ENCODE results near the gene C2orf68. TPM values are rescaled to one million over a fixed set of nuclear protein-coding genes. Genes with fewer than 3 reads are reported as not detected.
A peak's percentile ranks its signal among the peaks of the same experiment; 100 is the strongest.

The C2orf68 gene
- total and polyA plus RNA-seq, 2 of the 13 experiments (the other 11 are each of a cell fraction or from before 2014, with no cell fraction given): 47.1 to 77.4 TPM

DNA sequence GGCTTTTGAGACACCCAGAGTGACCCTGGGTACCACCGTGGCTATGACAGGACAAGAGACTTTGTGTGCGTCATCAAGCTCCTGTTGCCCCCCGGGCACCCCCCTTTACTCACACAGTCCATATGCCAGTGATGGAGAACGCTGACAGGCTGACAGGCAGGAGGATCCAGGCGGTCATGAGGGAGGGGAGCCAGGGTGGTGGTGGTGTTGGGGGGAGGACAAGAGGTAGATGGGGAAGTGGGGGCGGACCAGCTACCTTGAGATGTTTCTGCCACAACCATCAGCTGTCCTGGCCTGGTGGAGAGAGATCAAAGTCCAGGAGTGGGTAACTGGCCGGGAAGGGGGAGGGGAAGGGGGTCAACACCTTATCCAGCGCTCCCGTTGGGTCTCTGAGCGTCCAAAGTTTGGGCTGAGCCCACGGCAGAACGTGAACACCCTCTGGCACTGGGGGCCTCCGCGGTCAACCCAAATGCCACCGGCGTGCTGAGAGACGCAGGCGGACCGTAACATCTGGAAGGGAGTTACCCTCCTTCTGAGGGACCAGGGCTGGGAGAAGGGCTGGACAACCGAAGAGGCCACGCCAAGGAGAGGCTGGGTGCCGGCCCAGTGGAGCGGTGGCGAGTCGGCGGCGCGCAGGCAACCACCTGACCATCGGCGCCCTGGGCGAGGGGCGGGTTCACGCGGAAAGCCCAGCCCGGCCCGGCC lies 9.9 kb downstream of the C2orf68 start (continued):
- TF ChIP-seq, protein P1, sequence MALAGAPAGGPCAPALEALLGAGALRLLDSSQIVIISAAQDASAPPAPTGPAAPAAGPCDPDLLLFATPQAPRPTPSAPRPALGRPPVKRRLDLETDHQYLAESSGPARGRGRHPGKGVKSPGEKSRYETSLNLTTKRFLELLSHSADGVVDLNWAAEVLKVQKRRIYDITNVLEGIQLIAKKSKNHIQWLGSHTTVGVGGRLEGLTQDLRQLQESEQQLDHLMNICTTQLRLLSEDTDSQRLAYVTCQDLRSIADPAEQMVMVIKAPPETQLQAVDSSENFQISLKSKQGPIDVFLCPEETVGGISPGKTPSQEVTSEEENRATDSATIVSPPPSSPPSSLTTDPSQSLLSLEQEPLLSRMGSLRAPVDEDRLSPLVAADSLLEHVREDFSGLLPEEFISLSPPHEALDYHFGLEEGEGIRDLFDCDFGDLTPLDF (CRISPR knock-in tag; IDR thresholded peaks at IDR 0.05): no peak
- TF ChIP-seq KDM5A (IDR thresholded peaks at IDR 0.05; ENCODE audit: borderline replicate concordance, low read length) (0 out of 2 replicates have a peak, but pooled peaks have one; percentile 48), POLR2G (IDR thresholded peaks at IDR 0.05; ENCODE audit: low read depth, low read length) (no peak), RARG (CRISPR knock-in tag; IDR thresholded peaks at IDR 0.05; ENCODE audit: low read depth) (no peak), ZSCAN9 (CRISPR knock-in tag; IDR thresholded peaks at IDR 0.05; ENCODE audit: borderline replicate concordance) (0 out of 2 replicates have a peak, but pooled peaks have one; percentile 21), CCAR2 (optimal IDR thresholded peaks at IDR 0.05; ENCODE audit: low read depth, low read length) (no peak), SMC3 (IDR thresholded peaks at IDR 0.05; ENCODE audit: low read length) (no peak), SALL2 (CRISPR knock-in tag; IDR thresholded peaks at IDR 0.05) (no peak), NCOR1 (IDR thresholded peaks at IDR 0.05; ENCODE audit: borderline replicate concordance, low read length) (peak; percentile 67), ZNF766 (CRISPR knock-in tag; IDR thresholded peaks at IDR 0.05; ENCODE audit: borderline replicate concordance) (no peak; the same call in 1 of the 2 replicates), FOXA3 (CRISPR knock-in tag; IDR thresholded peaks at IDR 0.05) (peak; percentile 37; the same call in 1 of the 2 replicates), NFIC (IDR thresholded peaks at IDR 0.05; ENCODE audit: low read length) (no peak), MAFG (CRISPR knock-in tag; IDR thresholded peaks at IDR 0.05) (no peak)
- TF ChIP-seq, protein P2, sequence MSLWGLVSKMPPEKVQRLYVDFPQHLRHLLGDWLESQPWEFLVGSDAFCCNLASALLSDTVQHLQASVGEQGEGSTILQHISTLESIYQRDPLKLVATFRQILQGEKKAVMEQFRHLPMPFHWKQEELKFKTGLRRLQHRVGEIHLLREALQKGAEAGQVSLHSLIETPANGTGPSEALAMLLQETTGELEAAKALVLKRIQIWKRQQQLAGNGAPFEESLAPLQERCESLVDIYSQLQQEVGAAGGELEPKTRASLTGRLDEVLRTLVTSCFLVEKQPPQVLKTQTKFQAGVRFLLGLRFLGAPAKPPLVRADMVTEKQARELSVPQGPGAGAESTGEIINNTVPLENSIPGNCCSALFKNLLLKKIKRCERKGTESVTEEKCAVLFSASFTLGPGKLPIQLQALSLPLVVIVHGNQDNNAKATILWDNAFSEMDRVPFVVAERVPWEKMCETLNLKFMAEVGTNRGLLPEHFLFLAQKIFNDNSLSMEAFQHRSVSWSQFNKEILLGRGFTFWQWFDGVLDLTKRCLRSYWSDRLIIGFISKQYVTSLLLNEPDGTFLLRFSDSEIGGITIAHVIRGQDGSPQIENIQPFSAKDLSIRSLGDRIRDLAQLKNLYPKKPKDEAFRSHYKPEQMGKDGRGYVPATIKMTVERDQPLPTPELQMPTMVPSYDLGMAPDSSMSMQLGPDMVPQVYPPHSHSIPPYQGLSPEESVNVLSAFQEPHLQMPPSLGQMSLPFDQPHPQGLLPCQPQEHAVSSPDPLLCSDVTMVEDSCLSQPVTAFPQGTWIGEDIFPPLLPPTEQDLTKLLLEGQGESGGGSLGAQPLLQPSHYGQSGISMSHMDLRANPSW (CRISPR knock-in tag; IDR thresholded peaks at IDR 0.05; ENCODE audit: borderline replicate concordance): no peak
- TF ChIP-seq, protein P3, sequence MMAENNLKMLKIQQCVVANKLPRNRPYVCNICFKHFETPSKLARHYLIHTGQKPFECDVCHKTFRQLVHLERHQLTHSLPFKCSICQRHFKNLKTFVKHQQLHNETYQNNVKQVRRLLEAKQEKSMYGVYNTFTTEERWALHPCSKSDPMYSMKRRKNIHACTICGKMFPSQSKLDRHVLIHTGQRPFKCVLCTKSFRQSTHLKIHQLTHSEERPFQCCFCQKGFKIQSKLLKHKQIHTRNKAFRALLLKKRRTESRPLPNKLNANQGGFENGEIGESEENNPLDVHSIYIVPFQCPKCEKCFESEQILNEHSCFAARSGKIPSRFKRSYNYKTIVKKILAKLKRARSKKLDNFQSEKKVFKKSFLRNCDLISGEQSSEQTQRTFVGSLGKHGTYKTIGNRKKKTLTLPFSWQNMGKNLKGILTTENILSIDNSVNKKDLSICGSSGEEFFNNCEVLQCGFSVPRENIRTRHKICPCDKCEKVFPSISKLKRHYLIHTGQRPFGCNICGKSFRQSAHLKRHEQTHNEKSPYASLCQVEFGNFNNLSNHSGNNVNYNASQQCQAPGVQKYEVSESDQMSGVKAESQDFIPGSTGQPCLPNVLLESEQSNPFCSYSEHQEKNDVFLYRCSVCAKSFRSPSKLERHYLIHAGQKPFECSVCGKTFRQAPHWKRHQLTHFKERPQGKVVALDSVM (CRISPR knock-in tag; IDR thresholded peaks at IDR 0.05): no peak
- TF ChIP-seq, protein P4, sequence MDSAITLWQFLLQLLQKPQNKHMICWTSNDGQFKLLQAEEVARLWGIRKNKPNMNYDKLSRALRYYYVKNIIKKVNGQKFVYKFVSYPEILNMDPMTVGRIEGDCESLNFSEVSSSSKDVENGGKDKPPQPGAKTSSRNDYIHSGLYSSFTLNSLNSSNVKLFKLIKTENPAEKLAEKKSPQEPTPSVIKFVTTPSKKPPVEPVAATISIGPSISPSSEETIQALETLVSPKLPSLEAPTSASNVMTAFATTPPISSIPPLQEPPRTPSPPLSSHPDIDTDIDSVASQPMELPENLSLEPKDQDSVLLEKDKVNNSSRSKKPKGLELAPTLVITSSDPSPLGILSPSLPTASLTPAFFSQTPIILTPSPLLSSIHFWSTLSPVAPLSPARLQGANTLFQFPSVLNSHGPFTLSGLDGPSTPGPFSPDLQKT (CRISPR knock-in tag; IDR thresholded peaks at IDR 0.05; ENCODE audit: borderline replicate concordance): no peak
- TF ChIP-seq, protein P5, sequence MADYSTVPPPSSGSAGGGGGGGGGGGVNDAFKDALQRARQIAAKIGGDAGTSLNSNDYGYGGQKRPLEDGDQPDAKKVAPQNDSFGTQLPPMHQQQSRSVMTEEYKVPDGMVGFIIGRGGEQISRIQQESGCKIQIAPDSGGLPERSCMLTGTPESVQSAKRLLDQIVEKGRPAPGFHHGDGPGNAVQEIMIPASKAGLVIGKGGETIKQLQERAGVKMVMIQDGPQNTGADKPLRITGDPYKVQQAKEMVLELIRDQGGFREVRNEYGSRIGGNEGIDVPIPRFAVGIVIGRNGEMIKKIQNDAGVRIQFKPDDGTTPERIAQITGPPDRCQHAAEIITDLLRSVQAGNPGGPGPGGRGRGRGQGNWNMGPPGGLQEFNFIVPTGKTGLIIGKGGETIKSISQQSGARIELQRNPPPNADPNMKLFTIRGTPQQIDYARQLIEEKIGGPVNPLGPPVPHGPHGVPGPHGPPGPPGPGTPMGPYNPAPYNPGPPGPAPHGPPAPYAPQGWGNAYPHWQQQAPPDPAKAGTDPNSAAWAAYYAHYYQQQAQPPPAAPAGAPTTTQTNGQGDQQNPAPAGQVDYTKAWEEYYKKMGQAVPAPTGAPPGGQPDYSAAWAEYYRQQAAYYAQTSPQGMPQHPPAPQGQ (CRISPR knock-in tag; IDR thresholded peaks at IDR 0.05; ENCODE audit: borderline replicate concordance): no peak
- TF ChIP-seq, protein P6, sequence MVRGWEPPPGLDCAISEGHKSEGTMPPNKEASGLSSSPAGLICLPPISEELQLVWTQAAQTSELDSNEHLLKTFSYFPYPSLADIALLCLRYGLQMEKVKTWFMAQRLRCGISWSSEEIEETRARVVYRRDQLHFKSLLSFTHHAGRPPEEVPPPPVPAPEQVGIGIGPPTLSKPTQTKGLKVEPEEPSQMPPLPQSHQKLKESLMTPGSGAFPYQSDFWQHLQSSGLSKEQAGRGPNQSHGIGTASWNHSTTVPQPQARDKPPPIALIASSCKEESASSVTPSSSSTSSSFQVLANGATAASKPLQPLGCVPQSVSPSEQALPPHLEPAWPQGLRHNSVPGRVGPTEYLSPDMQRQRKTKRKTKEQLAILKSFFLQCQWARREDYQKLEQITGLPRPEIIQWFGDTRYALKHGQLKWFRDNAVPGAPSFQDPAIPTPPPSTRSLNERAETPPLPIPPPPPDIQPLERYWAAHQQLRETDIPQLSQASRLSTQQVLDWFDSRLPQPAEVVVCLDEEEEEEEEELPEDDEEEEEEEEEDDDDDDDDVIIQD (CRISPR knock-in tag; IDR thresholded peaks at IDR 0.05; ENCODE audit: low read depth): 0 out of 2 replicates have a peak, but pooled peaks have one; percentile 33
